Measurements from ENCODE around the gene VAMP8.
"Not testable (repeated sequence)": the region's sequence is repeated elsewhere in the genome, so short reads cannot be mapped to it uniquely, and the experiment has no call there.

Gene VAMP8

GRCh38 chr2:85579266-85579935 lies 2.0 kb downstream of the VAMP8 start:
- peak; percentile 43 for DNase-seq (ENCODE audit: low spot score)

GRCh38 chr2:85580206-85580605 lies 2.8 kb downstream of the VAMP8 start:
- no peak for DNase-seq (ENCODE audit: low spot score)

- DNase-seq (ENCODE audit: low spot score): peak; percentile 50
Observed at GRCh38 chr2:85582492-85582891, 5.1 kb downstream of the VAMP8 start.

DNA sequence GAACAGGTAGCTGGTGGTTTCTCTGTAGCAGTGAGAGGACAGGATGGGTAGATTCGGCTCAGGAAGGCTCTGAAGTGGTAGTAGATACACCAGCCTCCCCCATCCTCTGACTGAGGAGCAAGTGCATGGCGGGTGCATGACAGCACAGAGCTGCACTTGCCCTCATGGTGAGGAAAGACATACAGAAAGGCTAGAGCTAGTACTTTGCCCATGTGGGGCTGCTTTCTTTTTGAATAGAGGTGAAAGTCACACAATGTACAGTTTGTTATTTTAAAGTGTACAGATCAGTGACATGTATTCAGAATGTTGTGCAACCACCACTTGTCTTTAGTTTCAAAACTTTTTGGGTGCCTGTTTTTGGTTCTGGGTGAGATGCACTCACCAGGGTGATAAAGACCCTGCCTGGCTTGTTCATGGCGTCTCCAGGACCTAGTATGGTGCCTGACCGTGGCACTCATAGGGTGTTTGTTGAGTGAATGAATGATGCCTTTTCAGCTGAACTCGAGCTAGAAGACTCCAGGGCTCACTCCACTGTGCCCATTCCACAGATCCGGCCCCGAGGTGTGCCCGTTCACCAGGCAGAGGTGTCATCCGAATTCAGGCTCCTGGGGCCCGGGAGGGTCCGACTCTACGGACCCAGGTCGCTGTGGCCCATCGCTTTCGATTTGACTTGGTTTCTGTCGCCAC lies 6.4 kb downstream of the VAMP8 start:
- no peak for DNase-seq (ENCODE audit: low spot score)

- DNase-seq (ENCODE audit: low spot score): no peak
Observed at GRCh38 chr2:85584354-85584856, 7.0 kb downstream of the VAMP8 start, which contains the start of gene VAMP5. Gene VAMP5 (plus strand): TSS chr2:85584431. CDS start chr2:85584491, 60 bp downstream.

- DNase-seq (ENCODE audit: low spot score): no peak
Observed at GRCh38 chr2:85584857-85585780, 7.7 kb downstream of the VAMP8 start.

GRCh38 chr2:85585781-85586105 lies 8.4 kb downstream of the VAMP8 start:
- no peak for DNase-seq (ENCODE audit: low spot score)

- DNase-seq (ENCODE audit: low spot score): no peak
Observed at GRCh38 chr2:85588236-85588635, 10.8 kb downstream of the VAMP8 start.

DNA sequence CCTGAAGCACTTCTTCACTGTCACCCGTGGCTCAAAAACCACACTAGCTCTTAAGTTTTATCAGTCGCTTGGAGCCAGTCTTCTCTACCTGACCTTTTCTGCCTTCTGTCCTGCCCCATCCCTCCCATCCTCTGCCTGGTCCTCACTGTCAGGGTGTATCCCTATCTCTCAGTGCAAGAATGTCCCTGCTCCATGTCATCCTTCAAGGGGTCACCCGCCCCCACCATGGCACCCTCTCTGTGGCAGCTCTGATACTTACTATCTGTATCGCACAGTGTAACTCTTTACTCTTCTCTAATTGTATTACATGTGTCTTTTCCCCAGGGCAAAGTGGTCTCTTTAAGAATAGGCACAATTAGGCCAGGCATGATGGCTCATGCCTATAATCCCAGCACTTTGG lies 11.3 kb downstream of the VAMP8 start:
- DNase-seq (ENCODE audit: low spot score): no peak

DNA sequence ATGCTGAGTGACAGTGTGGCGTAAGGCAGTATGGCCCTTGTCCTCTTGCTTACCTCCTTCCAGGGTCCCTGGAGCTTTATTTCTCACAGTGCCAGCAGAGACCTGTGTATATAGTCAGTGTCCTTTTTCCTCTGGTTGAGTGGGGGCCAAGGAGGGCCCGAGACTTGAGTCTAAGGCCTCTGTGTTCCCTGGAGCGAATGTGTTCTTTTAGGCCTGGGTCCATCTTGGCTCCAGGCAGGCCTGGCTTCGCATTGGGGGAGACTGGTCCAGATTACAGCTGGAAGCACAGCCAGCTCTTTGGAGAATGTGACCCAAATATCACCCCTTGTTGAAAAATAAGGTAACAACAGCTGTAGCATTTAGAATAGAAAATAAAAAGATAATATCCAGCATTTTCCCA lies 11.8 kb downstream of the VAMP8 start:
- no peak for DNase-seq (ENCODE audit: low spot score)

- DNase-seq (ENCODE audit: low spot score): peak; percentile 62
Observed at GRCh38 chr2:85589982-85590791, 12.8 kb downstream of the VAMP8 start.

DNA sequence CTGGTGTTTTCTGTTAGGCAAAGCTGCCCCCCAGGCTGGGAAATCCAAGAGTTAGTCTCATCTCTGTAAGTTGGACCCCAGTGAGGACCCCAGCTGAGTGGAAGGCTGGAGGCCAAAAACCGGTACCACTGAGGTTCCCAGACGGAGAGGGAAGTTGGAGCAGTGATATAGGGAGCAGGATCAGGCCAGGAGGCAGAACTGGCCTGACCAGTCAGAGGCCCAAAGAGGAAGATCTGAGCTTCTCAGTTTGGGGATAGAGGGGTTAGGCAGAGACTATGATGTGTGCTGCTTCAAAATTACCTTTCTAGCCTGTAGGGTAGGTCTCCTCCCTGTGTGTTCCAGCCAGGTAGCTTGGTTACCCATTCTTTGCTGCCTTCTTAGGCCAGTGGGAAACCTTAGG lies 13.6 kb downstream of the VAMP8 start:
- no peak for DNase-seq (ENCODE audit: low spot score)

GRCh38 chr2:85591563-85591962 lies 14.2 kb downstream of the VAMP8 start:
- no peak for DNase-seq (ENCODE audit: low spot score)

DNA sequence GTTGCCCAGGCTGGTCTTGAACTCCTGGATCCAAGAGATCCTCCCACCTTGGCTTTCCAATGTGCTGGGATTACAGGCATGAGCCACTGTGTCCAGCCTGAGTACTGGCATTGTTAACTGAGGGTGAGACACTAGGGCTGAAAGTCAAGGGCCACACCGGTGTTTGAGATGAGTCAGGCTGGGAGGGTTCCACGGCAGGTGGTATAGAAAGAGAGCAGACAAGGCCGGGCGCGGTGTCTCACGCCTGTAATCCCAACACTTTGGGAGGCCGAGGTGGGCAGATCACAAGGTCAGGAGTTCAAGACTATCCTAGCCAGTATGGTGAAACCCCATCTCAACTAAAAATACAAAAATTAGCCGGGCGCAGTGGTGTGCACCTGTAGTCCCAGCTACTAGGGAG lies 14.9 kb downstream of the VAMP8 start:
- not testable (repeated sequence) for DNase-seq (ENCODE audit: low spot score)

- no peak for DNase-seq (ENCODE audit: low spot score)
Observed at GRCh38 chr2:85593023-85593422, 15.6 kb downstream of the VAMP8 start.

GRCh38 chr2:85594715-85595300 lies 17.4 kb downstream of the VAMP8 start:
- no peak for DNase-seq (ENCODE audit: low spot score)

GRCh38 chr2:85595301-85596025 lies 18.1 kb downstream of the VAMP8 start, which contains the start of gene RNF181:
Gene RNF181 (plus strand): TSS chr2:85595745. CDS start chr2:85595764, 19 bp downstream.
- DNase-seq (ENCODE audit: low spot score): peak; percentile 99

DNA sequence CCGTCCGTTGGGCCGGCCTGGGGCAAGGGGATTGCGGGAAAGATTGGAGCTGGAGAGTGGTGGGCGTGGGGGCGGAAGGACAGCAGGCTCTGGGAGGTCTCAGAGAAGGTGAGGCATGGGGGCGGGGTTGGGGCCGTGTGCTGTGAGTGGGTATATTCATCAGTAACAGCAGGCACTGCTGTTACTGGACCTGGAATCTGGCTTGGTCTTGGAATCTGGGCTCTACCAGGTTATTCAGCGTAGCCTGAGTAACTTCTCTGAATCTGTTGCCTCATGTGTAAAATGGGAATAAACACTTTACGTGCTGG lies 18.6 kb downstream of the VAMP8 start:
- no peak for DNase-seq (ENCODE audit: low spot score)

GRCh38 chr2:85596486-85597143 lies 19.2 kb downstream of the VAMP8 start:
- no peak for DNase-seq (ENCODE audit: low spot score)

DNA sequence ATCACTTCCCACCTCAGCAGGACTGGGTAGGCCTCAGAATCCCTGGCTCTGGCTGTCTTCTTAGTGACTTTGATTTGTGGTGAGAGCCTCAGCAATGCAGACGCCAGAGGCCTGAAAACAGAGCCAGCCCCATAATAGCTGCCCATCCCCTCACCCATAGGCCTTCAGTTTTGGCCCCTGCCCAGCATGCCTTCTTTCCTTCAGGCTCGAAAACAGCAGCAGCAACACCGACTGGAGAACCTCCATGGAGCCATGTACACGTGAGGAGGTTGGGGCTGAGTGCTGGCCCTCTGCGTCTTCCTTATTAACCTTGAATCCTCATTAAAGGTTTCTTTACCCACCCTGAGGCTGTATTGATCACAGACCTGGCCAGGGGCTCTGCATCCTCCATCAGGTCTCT lies 19.9 kb downstream of the VAMP8 start:
- DNase-seq (ENCODE audit: low spot score): no peak

Data from Ammon's horn (tissue), 1 donor.